NOMO-1 treated with DMSO at 0.1 percent for 48 hours (cell line): Measurements from ENCODE around the gene PARD6G.
"Not testable (repeated sequence)": the region's sequence is repeated elsewhere in the genome, so short reads cannot be mapped to it uniquely, and the experiment has no call there.

ENCODE experiments used
- DNase-seq: peaks from one replicate; lab custom pipeline; 2025; ENCODE audit not compliant: unreplicated experiment; lab: John Stamatoyannopoulos, UW

PARD6G gene

GRCh38 chr18:80247393-80247841, at the start of gene PARD6G:
PARD6G (minus strand) TSS chr18:80247514; CDS start chr18:80247348, 166 bp downstream.
- peak; percentile 47 for DNase-seq

- DNase-seq = not testable (repeated sequence)
These were observed 15.1 kb upstream of the PARD6G start for GRCh38 chr18:80262241-80263033.

- no peak for DNase-seq
These were observed 12.3 kb upstream of the PARD6G start for GRCh38 chr18:80259610-80260009.

DNA sequence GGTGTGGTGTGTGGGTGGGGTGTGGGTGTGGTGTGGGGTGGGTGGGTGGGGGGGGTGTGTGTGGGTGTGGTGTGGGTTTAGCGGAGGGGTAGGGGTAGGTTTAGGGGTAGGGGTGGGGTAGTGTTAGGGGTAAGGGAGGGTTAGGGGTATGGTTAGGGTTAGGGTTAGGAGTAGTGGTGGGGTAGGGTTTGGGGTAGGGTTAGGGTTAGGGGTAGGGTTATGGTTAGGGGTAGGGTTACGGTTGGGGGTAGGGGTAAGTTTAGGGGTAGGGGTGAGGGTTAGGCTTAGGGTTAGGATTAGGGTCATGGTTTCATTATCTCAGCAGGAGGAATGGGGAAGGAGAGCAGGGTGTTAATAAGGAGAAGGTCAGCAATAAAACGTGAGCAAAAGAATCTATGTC, 11.3 kb upstream of the PARD6G start:
- no peak for DNase-seq

DNA sequence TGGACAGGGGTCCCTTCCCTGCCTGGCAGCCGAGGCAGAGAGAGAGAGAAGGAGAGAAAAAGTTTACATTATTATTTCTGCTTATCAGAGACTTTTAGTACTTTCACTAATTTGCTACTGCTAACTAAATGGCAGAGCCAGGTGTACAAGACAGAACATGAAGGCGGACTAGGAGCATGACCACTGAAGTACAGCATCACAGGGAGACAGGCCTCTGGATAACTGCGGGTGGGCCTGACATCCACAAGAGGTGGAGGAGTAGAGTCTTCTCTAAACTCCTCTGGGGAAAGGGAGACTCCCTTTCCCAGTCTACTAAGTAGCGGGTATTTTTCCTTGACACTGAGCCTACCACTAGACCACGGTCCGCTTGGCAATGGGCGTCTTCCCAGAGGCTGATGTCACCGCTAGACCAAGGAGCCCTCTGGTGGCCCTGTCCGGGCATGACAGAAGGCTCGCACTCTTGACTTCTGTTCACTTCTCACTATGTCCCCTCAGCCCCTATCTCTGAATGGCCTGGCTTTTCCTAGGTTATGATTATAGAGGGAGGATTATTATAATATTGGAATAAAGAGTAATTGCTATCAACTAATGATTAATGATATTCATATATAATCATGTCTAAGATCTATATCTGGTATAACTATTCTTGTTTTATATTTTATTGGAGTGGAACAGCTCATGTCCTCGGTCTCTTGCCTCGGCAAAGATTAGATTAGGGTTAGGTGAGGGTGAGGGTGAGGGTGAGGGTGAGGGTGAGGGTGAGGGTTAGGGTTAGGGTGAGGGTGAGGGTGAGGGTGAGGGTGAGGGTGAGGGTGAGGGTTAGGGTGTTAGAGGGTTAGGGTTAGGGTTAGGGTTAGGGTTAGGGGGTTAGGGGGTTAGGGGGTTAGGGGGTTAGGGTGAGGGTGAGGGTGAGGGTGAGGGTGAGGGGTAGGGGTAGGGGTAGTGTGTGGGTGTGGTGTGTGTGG, 10.5 kb upstream of the PARD6G start:
- DNase-seq = not testable (repeated sequence)

DNA sequence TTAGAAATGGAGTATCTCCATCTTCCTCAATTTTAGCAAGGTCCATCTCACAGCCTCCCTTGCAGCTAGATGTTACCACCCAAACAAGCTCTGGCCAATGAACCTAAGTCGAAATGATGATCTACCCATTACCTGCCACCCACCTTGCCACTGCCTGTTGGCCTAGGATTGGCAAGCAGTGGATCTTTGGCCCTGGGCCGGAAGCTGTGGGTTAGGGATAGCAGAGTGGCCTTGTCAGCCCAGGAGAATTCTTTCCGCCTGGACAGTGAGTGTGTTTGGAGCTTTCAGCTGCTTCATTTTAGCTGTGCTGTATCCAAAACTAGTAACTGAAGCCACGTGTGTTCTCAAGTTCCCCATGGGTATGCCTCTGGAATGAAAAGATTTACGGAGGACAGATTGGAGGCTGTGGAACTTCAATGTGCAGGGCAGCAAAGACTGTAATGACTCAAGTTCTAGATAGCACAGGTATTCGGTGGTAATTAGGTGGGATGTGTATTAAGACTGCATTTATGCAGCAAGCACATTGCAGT, 7.7 kb upstream of the PARD6G start:
- no peak for DNase-seq

GRCh38 chr18:80253871-80254492, 6.7 kb upstream of the PARD6G start:
- DNase-seq = no peak

GRCh38 chr18:80253236-80253635, 5.9 kb upstream of the PARD6G start:
- DNase-seq = no peak

DNA sequence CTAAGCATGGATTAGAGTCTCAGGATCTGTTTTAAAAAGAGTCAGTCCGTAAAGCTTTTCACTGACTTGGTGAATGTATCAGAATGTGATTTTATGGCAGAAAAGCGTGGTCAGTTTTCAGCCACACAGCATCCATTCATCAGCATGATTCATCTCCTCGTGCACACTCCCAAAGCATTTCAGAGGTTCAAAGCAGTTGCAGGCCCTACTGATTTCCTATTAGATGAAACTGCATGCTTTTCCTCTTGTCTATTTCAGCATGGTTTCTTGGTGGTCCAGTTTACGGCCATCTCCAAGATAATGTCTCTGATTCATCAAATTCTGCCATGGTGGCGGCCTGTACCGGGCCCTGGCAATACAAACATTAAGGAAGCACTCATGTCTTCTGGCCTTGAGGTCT, 4.8 kb upstream of the PARD6G start:
- no peak for DNase-seq

DNA sequence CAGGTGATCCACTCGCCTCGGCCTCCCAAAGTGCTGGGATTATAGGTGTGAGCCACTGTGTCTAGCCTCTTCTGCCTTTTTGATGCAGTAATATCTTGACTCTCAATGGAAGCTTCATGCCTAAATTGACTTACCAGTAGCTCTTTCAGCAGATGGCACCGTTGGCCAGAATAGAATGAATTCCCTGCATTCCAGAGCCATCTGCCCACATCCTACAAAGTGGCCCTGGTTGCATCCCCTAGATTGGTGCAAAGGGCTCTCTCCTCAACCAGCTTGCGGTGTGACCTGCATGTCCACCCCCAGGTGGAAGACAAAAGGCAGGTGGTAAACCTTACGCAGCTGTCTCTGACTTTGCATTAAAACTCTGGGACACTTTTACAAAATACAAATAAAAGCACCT, 4.4 kb upstream of the PARD6G start:
- no peak for DNase-seq

DNA sequence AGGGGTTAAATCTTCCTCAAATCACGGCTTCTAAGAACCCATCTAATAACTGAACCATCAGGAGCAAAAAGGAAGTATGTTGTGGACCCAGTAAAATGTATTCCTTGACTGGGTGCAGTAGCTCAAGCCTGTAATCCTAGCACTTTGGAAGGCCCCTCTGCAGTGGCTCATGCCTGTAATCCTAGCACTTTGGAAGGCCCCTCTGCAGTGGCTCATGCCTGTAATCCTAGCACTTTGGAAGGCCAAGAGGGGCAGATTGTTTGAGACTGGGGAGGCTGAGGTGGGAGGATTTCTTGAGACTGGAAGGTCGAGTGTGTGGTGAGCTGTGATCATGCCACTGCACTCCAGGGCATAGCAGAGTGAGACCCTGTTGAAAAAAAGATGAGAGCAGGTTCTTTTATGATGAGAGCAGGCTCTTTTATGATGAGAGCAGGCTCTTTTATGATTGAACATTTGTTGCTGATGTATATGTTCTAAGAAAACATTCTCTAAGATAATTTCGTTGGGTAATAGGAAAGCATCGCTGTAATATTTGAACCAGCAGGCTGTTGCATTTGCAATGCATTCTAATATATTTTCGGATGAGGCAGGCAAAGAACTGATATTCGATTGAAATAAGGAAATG, 3.5 kb upstream of the PARD6G start:
- no peak for DNase-seq

- DNase-seq = no peak
These were observed 2.1 kb upstream of the PARD6G start for GRCh38 chr18:80249217-80250093.

DNA sequence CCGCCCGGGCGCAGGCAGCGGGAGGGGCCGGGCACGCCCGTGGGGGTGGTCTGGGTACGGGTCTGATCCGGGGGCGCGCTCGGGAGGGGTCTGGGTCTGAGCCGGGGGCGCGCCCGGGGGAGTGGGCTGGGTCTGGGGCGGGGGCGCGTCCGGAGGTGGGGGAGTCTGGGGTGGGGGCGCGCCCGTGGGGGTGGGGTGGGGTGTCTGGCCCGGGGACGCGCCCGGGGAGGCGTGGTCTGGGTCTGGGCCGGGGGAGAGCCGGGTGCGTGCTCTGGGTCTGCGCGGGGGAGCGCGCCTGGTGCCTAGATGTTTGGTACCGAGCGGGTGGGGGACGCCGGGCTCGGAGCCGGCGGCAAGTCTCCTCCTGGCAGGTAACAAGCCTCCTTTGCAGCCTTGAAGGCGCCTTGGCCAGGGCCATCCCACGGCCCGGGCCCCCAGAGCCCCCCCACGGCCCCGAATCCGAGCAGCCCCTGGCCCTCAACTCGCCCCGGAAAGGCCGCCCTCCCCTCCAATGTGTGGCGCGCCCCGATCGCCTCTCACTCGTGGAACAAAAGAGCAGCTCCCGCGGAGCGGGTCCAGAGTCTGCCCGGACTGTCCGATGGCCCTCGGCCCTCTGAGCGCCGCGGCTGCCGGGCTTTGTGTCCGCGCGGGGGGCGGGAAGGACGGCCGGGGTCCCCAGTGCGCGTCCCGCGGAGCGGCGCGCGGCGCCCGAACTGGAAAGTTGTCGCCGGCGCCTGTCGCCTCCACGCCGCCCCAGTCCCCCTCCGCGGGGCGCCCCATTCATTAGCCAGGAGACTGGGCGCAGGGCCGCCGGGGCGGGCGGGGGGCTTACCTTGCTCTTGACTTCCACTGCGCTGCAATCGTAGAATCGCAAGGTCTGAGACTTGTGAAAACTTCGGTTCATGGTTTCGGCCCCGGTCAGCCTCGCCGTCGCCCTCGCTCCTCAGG, 595 bp downstream of the PARD6G start:
- DNase-seq = no peak

GRCh38 chr18:80245781-80246444, 1.4 kb downstream of the PARD6G start:
- DNase-seq = no peak

DNA sequence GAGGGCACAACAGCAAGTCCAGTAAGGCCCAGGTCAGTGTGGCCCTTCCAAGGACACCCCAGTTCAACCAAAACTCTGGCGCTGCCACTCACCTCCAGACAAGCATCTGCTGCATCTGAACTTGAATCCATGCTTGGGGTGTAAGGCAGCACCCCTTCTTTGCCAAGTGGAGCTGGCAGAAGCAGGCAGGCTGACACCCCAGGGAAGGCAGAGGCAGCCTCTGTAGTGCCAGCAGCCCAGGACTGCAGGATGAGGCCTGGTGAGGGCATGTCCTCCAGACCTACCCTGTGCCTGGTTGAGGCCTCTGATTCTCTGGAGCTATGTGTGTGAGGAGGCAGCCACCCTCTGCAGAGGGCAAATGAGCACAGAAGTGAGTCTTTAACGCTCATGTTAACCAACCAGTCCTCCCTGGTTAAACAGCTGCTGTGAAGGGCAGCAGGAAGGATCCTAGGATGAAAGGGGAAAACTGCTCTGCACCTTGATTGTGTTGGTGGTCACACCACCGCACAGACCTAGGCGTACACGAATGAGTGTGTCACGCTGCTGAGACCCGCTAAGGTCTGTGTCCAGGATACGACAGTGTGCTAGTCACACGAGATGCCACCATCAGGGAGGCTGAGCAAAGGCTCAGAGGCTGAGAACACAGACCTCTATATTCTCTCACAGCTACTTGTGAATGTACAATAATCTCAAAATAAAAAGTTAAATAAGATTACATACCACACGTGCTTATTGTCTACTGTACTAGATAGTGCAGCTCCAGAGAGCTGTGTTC, 2.2 kb downstream of the PARD6G start:
- no peak for DNase-seq

DNA sequence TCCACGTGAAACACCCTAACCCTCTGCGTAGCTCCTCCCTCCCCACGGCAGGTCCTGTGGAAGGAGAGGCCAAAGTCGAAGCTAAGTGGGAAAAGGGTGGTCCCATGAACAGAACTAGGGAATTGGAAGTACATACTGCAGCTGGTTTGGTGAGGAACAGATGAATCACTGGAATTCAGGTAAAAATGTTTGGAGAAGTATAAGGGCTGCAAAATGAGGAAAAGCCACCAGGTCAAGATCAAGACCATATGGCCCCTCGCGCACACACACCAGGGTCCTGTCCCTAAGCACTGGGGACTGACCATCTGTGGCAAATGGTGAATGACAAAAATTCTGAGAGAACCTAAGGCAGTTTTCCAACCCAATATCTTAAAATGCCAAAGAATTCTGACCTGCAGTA, 3.1 kb downstream of the PARD6G start:
- no peak for DNase-seq

- DNase-seq = no peak
These were observed 4.1 kb downstream of the PARD6G start for GRCh38 chr18:80243204-80243603.
